HUES48 (cell line): Measurements from ENCODE around the gene FGF6.
A peak's percentile ranks its signal among the peaks of the same experiment; 100 is the strongest.
"Not testable (repeated sequence)": the region's sequence is repeated elsewhere in the genome, so short reads cannot be mapped to it uniquely, and the experiment has no call there.

Source experiments
- H3K27ac ChIP-seq: one replicate; pipeline ENCODE4 v1.7.0; 2013; ENCODE audit warnings: low read depth, low read length, inconsistent platforms
- H3K27me3 ChIP-seq: 2 replicates; pipeline ENCODE4 v1.6.1; 2013; ENCODE audit warnings: mild to moderate bottlenecking, low read length; ENCODE audit not compliant: control insufficient read depth, insufficient read depth
- H3K36me3 ChIP-seq: 2 replicates; pipeline ENCODE4 v1.6.1; 2013; ENCODE audit warnings: low read length; ENCODE audit not compliant: control insufficient read depth, insufficient read depth
- H3K4me1 ChIP-seq: 2 replicates; pipeline ENCODE4 v1.6.1; 2013; ENCODE audit warnings: mild to moderate bottlenecking, low read length; ENCODE audit not compliant: control insufficient read depth, insufficient read depth
- H3K4me3 ChIP-seq: 2 replicates; pipeline ENCODE4 v1.5.1; 2013; ENCODE audit warnings: mild to moderate bottlenecking, low read depth, low read length
- H3K9ac ChIP-seq: 2 replicates; pipeline ENCODE4 v1.6.1; 2013; ENCODE audit warnings: mild to moderate bottlenecking, low read depth, low read length, moderate library complexity
- H3K9me3 ChIP-seq: 2 replicates; pipeline ENCODE4 v1.6.1; 2013; ENCODE audit warnings: low read length; ENCODE audit not compliant: control insufficient read depth, insufficient read depth

The FGF6 gene

DNA sequence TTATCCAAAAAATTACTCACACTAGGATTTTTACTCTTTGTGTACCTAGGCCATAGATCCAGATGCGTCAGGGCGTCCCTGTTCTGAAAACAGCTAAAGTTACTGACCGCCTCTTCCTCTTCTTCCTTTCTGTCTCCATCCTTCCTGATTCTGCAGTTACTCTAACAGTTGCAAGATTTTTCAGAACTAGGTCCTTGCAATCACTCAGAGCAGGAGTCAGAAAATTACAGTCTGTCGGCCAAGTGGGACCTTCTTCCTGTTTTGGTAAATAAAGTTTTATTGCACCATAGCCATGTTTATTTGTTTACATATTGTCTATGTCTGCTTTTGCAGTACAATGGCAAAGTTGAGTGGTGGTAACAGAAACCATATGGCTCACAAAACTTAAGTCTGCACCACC, 25.6 kb upstream of the FGF6 start:
- no peak overlapping the region for H3K4me3 ChIP-seq
- H3K4me1 ChIP-seq = no peaks in the 10 kb centered on the region
- H3K27me3 ChIP-seq = no peaks in the 10 kb centered on the region
- no peaks in the 10 kb centered on the region for H3K36me3 ChIP-seq
- no peaks in the 10 kb centered on the region for H3K9me3 ChIP-seq
- no peak overlapping the region for H3K9ac ChIP-seq
- H3K27ac ChIP-seq = no peak overlapping the region

DNA sequence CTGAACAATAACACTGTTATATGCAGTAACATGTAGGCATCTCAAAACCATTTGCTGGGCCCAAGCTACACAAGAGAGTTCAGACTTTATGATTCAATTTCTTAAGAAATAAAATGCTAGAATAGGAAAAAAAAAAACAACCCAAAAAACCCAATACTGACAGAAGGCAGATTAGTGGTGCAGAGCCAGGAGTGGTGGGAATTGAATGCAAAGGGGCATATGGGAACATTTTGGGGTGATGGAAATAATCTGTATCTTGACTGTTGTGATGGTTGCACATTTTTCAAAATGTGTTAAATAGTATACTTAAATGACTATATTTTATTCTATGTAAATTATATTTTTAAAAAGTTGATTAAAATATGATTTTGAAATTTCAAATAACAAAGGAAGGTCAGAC, 23.4 kb upstream of the FGF6 start:
- Histone ChIP-seq H3K9ac (no peak overlapping the region), H3K9me3 (no peaks in the 10 kb centered on the region), H3K4me1 (no peaks in the 10 kb centered on the region), H3K27ac (no peak overlapping the region), H3K36me3 (no peaks in the 10 kb centered on the region), H3K27me3 (no peaks in the 10 kb centered on the region), H3K4me3 (no peak overlapping the region)

DNA sequence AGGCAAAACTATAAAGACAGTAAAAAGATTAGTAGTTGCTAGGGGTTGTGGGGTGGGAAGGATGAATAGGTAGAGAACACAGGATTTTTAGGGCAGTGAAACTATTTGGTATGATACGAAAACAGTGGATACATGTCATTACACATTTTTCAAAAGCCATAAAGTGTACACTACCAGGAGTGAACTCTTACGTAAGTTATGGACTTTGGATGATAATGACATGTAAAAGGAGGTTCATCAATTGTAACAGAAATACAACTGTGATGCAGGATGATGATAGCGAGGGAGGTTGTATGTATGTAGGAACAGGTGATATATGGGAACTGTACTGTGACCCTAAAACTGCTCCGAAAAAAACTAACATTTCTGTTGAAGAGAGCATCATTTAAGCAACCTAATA, 15.1 kb upstream of the FGF6 start:
- Histone ChIP-seq H3K27me3 (no peaks in the 10 kb centered on the region), H3K27ac (no peak overlapping the region), H3K36me3 (no peaks in the 10 kb centered on the region), H3K4me3 (no peak overlapping the region), H3K4me1 (no peaks in the 10 kb centered on the region), H3K9me3 (no peaks in the 10 kb centered on the region), H3K9ac (no peak overlapping the region)

DNA sequence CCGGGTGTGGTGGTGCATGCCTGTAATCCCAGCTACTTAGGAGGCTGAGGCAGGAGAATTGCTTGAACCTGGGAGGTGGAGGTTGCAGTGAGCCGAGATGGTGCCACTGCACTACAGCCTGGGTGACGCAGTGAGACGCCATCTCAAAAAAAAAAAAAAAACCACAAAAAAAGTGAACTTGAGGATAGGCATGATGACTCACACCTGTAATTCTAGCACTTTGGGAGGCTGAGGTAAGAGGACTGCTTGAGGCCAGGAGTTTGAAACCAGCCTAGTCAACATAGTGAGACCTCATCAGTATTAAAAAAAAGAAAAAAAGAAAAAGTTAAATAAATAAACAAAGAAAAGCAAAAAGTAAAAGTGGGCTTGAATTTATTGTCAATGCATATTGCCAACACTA, 10.2 kb upstream of the FGF6 start:
- not testable (repeated sequence) for H3K27ac ChIP-seq, H3K9me3 ChIP-seq, H3K9ac ChIP-seq, H3K4me3 ChIP-seq, H3K27me3 ChIP-seq, H3K36me3 ChIP-seq
- H3K4me1 ChIP-seq = peaks cover 18% of the 10 kb centered on the region

DNA sequence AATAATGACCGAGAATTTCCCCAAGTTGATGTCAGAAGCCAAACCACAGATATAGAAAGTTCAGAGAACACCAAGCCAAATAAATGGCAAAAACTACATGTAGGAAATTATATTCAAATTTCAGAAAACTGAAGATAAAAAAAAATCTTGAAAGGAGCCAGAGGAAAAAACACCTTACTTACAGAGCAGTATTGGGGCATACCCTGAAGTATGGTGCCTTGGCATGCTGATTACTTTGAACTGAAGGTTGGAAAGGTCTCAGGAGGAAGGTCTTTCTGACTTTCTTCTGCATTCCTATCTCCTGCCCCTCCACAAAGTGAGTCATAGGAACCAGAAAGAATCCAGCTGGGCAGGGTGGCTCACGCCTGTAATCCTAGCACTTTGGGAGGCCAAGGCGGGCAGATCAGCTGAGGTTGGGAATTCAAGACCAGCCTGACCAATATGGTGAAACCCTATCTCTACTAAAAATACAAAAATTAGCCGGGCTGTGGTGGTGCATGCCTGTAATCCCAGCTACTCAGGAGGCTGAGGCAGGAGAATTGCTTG, 8.8 kb upstream of the FGF6 start:
- Histone ChIP-seq H3K27ac (no peak overlapping the region), H3K27me3 (no peaks in the 10 kb centered on the region), H3K9me3 (no peaks in the 10 kb centered on the region), H3K4me1 (peaks cover 32% of the 10 kb centered on the region), H3K9ac (no peak overlapping the region), H3K36me3 (no peaks in the 10 kb centered on the region), H3K4me3 (no peak overlapping the region)

DNA sequence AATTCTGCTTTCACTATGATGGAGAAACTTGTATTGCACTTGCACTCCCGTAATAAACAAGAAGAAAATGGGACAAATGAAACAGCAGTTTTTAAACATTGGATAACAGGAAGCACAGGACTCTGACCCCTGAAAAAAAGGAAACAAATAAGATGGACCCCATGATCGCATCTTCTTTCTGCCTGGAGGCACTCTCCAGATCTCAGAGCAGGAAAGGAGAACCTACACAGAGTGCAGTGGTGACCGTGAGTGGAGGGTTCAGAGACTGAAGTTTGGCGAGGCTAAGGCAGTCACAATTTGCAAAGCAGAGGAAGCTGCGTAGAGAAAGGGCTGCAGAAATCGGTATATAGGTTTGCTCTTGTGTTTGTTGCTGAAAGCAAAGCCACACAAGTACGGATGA, 6.1 kb upstream of the FGF6 start:
- Histone ChIP-seq H3K4me3 (no peak overlapping the region), H3K27ac (peak overlapping the region; percentile 83), H3K27me3 (no peaks in the 10 kb centered on the region), H3K9me3 (no peaks in the 10 kb centered on the region), H3K36me3 (no peaks in the 10 kb centered on the region), H3K9ac (no peak overlapping the region), H3K4me1 (peaks cover 33% of the 10 kb centered on the region)

DNA sequence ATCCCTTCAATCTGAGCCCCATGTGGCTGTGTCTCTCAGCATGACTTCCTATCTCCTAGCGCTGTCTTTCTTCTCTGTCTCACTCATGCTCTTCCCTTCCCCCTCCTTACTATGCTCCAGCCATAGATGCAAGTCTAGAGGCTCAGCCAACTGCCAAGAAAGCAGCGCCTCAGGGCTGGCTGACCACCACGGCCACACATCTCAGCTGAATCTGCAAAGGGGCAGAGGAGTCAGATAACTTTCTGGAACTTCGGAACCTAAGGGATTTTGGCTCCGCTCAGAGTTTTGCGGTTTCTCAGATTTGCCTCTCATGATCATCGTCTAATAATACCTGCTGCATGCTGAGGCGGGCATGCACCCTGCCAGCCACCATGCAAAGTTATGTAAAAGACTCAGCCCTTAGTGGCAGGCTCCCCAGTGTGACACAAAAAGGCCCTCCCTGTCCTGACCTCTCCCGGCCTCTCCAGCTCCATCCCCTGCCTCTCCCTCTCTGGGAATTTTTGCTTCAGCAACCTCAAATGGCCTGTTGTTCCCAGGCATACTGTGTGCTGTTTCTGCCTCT, 5.0 kb upstream of the FGF6 start:
- peak overlapping the region; percentile 83 for H3K27ac ChIP-seq
- H3K4me3 ChIP-seq = peak overlapping the region; percentile 50
- H3K9ac ChIP-seq = no peak overlapping the region
- peaks cover 33% of the 10 kb centered on the region for H3K4me1 ChIP-seq
- H3K36me3 ChIP-seq = no peaks in the 10 kb centered on the region
- H3K27me3 ChIP-seq = no peaks in the 10 kb centered on the region
- no peaks in the 10 kb centered on the region for H3K9me3 ChIP-seq

DNA sequence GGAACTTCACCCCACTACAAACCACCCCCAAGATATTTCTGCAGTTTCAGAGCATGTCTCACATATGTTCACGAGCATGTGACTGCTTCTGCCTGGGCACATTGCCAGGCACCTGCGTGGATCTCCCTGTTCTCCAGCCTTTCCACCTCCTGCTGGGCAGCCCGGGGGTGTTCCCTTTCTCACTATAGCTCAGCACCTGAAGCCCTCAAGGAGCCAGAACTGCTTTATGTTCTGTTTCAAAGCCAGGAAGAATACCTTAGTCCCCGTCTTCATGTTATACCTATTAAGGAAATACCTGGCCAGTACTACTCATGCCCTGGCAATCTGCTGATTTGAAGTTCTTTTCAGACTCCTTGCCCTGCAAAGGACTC, 4.2 kb upstream of the FGF6 start:
- Histone ChIP-seq H3K9ac (no peak overlapping the region), H3K4me1 (peaks cover 33% of the 10 kb centered on the region), H3K9me3 (no peaks in the 10 kb centered on the region), H3K27ac (peak overlapping the region; percentile 83), H3K36me3 (no peaks in the 10 kb centered on the region), H3K4me3 (no peak overlapping the region), H3K27me3 (no peaks in the 10 kb centered on the region)

DNA sequence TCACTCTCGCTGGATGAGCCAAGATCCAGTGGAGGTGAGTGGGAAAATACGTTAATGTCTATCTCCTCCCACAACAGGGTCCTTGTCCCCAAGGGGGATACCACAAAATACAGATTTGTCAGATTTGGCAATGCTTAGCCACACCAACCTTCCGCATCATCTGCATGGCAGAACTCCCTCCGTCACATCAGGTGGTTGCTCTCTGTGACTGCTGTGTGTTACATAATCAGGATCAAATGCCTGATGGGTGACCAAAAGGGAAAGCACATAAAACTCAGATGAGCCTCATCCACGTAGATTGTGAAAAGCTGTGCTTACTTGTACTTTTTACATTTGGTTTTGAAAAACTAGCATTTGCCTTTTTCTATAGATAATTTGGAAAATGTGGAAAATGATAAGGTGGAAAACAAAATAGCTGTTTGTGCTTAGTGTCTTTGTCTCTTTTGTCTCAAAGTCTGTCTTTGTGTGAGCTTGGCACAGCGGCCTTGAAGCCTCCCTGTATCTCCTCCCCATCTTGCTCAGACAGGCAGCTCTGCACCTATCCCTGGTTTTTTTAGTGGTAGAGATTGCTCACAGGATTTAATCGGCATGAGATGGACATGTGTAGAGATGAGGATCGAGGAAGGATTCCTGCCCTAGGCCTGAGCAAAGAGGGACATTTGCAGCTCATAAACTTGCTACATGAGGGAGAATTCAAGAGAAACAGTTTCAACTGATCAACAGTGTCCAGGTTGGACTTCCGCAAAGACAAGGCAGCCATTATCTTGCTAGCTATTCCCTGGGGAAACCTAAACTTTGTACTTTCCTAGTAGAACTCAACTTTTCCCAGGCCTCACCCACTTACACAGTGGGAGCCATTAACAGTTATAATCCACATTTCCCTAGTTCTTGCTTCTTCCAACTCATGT, 3.6 kb upstream of the FGF6 start:
- H3K9ac ChIP-seq = no peak overlapping the region

DNA sequence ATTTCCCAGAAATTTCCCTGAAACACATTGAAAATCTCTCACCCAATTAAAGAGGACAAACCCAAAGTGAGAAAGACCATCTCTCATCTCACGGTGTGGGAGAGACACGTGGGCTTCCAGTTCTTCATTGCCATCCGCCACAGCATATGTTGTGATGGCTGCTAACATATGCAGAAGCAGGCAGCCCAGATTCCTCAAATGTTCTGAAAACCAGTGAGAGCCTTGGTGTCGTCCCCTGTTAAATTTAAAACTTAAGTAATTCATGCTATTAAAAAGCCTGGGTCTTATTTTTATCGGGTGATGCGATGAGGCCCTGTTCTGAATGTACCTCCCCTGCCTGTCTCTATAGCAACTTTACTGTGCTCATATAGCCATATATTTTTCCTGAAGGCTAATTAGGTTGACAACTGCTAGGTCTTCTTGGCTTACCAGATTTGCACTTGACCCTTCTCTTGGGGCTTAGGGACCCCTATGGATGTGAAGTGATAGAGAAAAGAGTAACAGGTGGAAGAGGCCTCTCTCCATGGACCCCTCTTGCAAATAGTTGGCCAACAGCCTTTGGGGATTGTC, 2.8 kb upstream of the FGF6 start:
- Histone ChIP-seq H3K9ac (no peak overlapping the region), H3K27ac (no peak overlapping the region), H3K27me3 (no peaks in the 10 kb centered on the region), H3K4me3 (no peak overlapping the region), H3K9me3 (no peaks in the 10 kb centered on the region), H3K4me1 (peaks cover 33% of the 10 kb centered on the region), H3K36me3 (no peaks in the 10 kb centered on the region)

More for the DNA sequence above, 3.6 kb upstream of the FGF6 start:
- H3K4me1 ChIP-seq = peaks cover 33% of the 10 kb centered on the region
- no peaks in the 10 kb centered on the region for H3K36me3 ChIP-seq
- no peaks in the 10 kb centered on the region for H3K27me3 ChIP-seq
- no peak overlapping the region for H3K4me3 ChIP-seq
- H3K27ac ChIP-seq = no peak overlapping the region
- no peaks in the 10 kb centered on the region for H3K9me3 ChIP-seq

DNA sequence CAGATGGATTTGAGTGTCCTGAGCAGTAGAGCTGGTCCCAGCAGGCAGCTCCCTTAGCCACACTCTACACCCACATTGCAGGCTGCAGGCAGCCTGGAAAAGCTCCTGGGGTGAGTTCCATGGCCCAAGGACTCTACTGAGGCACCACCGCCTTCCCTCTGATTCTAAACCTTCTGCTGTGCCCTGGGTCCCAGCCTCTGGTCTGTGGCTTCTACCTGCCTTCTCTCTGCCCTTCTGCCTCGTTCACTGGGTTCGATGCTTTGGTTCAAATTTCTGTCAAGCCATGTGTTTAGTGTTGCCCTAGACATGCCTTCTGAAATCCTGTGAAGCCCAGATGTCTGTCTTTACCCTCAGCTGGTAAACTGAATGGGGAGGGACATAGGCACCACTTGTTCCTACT, 1.5 kb upstream of the FGF6 start:
- Histone ChIP-seq H3K36me3 (no peaks in the 10 kb centered on the region), H3K9ac (no peak overlapping the region), H3K27ac (no peak overlapping the region), H3K27me3 (no peaks in the 10 kb centered on the region), H3K4me1 (peaks cover 32% of the 10 kb centered on the region), H3K9me3 (no peaks in the 10 kb centered on the region), H3K4me3 (no peak overlapping the region)
